H1 (cell line): ENCODE results near the gene KLRC2.
"Not testable (repeated sequence)": the region's sequence is repeated elsewhere in the genome, so short reads cannot be mapped to it uniquely, and the experiment has no call there.

Experiments
- BRCA1 ChIP-seq: IDR thresholded peaks from 2 replicates; pipeline ENCODE4 v1.6.1; 2012; ENCODE audit warnings: low read depth, low read length, improper control_type of control experiment
- CTCF ChIP-seq, 3 experiments: IDR thresholded peaks; 1 replicate in 2 of 3; 2 replicates in 1 of 3; pipeline versions ENCODE4 v1.5.1 to v1.6.1; 2011; ENCODE audit warnings: low read length in 3 of 3, mild to moderate bottlenecking in 3 of 3, inconsistent platforms in 2 of 3, low read depth in 1 of 3, moderate library complexity in 1 of 3; ENCODE audit not compliant: insufficient read depth in 1 of 3; ENCODE audit errors: control extremely low read depth in 1 of 3
- EZH2 ChIP-seq: fragments of 200-600 bp; sonication (generic); IDR thresholded peaks from 2 replicates; pipeline ENCODE4 v1.7.1; 2012; ENCODE audit warnings: low read depth, mild to moderate bottlenecking, moderate library complexity, low read length, inconsistent platforms; ENCODE audit not compliant: severe bottlenecking
- MAFK ChIP-seq: IDR thresholded peaks from 2 replicates; pipeline ENCODE4 v1.6.1; 2012; ENCODE audit warnings: low read depth, mild to moderate bottlenecking, improper control_type of control experiment, low read length
- MAX ChIP-seq: IDR thresholded peaks from 2 replicates; pipeline ENCODE4 v1.6.1; 2012; ENCODE audit warnings: inconsistent platforms
- POLR2A ChIP-seq, 2 experiments: IDR thresholded peaks; 1 replicate in 1 of 2; 2 replicates in 1 of 2; pipeline ENCODE4 v1.6.1; 2011; ENCODE audit warnings: low read depth in 2 of 2, low read length in 2 of 2, mild to moderate bottlenecking in 2 of 2; ENCODE audit errors: control extremely low read depth in 1 of 2
- POLR2AphosphoS5 ChIP-seq: IDR thresholded peaks from 2 replicates; pipeline ENCODE4 v1.6.1; 2011; ENCODE audit warnings: low read depth, low read length
- SAP30 ChIP-seq: fragments of 300-600 bp; sonication (generic); IDR thresholded peaks from 2 replicates; pipeline ENCODE4 v1.7.1; 2012; ENCODE audit warnings: low read length, moderate library complexity, mild to moderate bottlenecking, inconsistent platforms; ENCODE audit not compliant: insufficient read depth, insufficient replicate concordance

GRCh38 chr12:10481901-10482300 lies 46.1 kb upstream of the KLRC2 start:
- not testable (repeated sequence) for TF ChIP-seq CTCF (IDR thresholded peaks at IDR 0.05; ENCODE audit: control extremely low read depth in 1 of 3, insufficient read depth in 1 of 3, low read depth in 1 of 3, low read length in 3 of 3); POLR2AphosphoS5; BRCA1; SAP30; MAFK; MAX; POLR2A (IDR thresholded peaks at IDR 0.05; ENCODE audit: control extremely low read depth in 1 of 2, low read depth in 2 of 2, low read length in 2 of 2); EZH2
